Iris pigment epithelial cell (primary cell): Measurements from ENCODE around the gene ADRM1.

ENCODE experiments used
- DNase-seq: peaks from one replicate; pipeline ENCODE4 v3.0.0-alpha.2; 2011; ENCODE audit warnings: low read depth

ADRM1 gene

DNA sequence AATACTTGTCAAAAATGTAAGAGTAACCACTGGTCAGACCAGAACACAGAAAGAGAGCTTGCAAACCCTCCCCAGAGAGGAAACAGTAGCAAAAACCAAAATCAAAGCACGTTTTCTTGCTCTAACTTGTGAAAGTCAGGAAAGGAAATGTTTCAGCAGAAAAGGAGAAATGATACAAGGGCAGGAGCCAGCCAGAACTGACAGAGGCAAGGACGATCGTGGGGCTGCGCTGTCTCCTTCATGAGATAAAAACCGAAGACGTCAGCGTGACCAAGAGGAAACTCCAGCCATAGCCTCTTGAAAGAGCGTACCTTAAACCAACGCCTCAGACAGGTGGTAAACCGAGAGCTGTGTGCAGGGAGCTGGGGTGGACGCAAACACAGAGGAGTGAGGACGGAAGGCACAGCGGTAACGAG is 36.9 kb downstream of the ADRM1 start:
- no peak for DNase-seq

DNA sequence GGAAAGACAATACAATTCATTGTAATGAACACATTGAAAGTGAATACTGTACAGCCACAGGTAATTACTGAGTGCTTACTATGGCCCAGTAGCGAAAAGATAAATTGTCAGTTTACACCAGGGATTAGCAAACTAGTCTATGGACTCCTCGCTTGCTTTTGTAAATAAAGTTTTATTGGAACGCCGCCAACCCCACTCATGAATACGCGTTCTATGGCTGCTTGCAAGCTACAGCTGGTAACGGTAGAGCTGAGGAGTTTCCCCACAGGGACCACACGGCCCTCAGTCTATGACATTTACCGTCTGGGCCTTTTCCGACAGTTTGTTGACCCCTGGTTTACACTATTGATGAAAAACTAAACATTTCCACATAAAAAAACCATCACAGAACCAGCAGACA is 40.1 kb downstream of the ADRM1 start:
- no peak for DNase-seq

DNA sequence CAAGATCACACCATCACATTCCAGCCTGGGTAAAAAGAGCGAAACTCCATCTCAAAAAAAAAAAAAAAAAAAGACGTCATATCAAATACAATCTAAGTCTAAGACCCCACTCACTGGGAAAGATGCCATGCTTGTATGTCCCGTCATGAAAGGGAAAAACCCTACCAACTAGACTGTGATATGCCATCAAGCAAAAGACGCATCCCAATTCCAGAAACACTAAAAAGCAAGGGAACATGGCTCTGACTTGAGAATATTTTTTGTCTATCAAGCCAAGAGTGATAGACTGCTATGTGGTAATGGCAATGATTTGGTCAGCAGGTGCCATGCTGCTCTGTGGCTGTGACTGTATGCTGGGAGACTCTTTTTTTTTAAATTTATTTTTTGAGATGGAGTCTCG is 41.3 kb downstream of the ADRM1 start:
- DNase-seq, result no peak

DNA sequence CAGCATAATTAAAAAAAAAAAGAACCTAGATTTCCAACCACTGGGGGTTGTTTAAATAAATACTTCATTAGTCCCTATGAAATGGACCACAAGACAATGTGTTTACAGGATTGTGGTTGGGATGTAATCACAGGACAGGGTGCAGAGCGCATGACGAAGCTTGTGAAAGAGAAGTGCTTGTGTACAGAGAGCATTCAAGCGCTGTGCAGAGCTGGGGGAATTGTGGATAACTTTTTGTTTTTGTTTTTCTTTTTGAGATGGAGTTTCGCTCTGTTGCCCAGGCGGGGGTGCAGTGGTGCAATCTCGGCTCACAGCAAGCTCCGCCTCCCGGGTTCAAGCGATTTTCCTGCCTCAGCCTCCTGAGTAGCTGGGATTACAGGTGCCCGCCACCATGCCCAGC is 42.0 kb downstream of the ADRM1 start:
- DNase-seq, result peak; percentile 55

DNA sequence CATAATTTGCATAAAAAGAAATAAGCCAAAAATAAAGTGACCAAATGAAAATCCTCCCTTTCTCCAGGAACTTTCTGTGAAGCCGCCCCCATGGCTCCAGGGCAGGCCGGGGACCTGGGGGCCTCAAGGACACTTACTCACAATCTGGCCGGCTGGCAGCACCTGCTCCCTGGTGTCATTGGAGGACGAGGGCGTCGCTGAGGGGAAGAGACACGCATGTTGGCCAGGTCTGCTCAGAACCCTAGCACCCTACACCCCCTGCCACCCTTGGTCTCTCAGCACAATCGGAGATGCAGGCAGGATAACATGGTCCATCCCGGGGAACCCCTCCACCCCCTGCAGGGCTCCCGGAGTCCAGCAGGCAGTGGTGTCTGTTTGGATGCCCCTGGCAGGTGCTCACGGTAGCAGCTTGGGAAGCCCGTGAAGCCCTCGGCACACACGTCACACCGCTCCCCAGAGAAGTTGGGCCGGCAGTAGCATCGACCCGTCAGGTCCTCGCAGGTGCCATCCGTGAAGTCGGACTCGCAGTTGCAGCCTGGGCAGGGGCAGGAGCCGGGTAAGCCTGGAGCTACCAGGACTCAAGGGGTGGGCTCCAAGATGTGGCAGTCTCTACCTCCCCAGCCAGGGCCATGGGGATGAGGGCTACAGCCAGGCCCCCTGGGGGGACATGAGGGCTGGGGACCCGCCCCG is 43.0 kb downstream of the ADRM1 start:
- DNase-seq, result no peak

DNA sequence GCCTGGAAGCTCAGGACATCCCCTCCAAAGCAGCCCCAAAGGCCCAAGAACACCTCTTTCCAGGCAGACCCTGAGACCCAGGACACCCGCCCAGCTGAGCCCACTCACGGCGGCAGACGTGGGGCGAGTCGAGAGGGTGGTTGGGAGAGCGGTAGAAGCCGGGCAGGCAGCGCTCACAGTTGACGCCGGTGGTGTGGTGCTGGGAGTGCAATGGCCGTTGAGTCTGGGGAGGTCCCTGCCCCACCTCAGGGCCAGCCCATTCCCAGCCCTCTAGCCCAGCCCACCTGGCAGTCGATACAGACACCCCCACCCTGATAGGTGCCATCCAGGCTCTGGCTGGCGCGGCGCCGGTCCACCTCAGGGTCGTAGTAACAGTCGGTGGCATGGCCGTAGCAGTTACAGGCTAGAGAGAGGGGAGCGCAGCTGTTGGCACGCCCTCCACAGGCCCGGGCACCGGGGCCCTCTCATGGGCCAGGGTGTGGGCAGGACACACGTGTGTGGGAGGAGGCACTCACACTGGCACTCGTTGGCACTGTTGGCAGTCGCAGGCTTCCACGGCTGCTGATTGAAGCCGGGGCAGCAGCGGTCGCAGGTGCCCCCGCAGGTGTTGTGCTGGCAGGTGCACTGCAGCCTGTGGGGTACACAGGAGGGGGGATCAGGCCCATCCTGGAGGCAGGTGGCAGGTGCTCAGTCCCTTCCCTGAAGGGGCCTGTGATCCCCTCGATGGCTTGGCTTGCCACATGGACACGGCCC is 43.8 kb downstream of the ADRM1 start:
- no peak for DNase-seq

DNA sequence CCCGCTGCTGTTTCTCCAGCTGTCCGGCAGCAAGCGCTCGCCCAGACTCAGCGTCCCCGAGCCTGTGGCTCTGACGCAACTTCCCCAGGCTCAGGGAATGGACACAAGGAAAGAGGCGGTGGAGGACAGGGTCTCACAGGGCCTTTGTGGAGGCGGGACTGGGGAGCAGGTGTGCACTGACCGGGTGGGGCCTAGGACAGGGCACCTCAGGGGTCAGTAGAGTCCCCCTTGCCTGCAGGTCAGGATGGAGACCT is 44.3 kb downstream of the ADRM1 start:
- no peak for DNase-seq

DNA sequence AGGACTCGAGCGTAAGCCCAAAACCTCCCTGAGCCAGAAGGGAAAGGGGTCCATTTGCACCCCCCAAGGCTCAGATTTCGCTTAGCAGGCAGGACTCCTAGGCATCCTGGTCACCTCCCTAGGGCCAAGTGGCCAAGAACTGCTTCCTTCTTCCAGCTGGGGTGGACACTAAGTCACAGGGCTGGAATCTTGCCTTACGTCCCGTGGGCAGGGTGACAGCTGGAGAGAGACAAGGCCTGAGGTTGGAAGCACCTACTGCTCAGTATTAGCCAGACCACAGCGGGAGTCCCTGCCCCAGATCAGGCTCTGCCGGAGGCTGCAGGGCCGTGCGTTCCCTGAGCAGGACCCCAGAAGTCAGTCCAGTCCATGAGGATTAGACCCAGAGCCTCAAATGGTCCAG is 44.6 kb downstream of the ADRM1 start:
- DNase-seq, result no peak

DNA sequence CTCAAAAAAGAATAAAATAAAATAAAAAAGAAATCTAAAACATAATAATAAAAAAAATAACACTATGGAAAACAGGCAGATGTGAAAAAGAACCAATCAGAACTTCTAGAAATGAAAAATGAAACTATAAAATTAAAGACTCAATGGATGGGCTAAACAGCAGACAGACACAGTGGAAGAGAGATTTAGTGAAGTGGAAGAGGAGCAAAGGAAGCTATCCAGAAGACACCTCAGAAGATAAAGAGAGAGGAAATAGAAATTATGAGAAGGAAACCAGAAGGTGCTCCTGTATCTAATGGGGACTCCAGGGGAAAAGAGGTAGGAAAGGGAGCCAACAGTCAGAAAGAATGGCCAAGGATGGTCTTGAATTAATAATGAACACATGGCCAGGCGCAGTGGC is 45.8 kb downstream of the ADRM1 start:
- DNase-seq, result no peak

DNA sequence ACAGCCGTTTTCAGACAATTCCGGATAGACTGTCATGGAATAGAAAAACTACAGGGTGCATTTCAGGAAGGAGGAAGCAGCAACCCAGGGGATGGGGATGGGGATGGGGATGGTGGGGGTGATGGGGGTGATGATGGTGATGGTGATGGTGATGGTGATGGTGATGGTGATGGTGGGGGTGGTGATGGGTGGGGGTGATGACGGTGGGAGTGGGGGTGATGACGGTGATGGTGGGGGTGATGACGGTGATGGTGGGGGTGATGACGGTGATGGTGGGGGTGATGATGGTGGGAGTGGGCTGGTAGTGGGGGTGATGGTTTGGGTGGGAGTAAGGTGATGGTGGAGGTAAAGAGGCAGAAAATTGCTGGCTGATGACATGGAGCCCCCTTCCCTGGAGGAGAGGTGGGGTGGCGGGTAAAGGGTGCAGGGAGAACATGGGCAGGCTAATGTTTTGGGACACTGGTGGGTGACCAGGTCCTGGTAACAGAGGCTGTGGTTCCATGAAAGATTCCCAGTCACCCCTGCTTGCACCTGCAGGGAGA is 46.8 kb downstream of the ADRM1 start:
- DNase-seq, result no peak

DNA sequence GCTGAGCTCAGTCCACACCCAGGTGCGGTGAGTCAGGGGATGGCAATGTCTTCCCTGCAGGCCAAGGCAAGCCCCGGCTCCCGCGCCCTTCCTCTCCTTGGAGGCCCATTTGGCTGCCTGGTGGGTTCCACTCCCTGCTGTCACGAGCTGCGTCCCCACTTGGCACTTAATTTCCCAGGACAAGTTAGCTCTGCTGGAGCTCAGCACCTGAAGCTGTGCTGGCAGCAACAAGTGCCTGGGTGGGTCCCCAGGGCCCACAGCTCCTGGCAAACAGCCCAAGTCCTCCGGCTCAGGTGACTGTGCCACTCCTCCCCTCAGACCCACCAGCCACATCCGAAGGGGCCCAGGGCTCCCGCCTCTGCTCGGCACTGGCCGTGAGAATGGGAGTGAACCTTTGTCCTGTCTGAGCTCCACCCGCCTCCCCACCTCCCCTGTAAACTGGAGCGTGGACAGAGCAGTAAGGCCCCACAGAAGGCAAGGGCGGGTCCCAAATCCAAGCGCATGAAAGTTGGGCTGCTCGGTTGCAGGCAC is 47.4 kb downstream of the ADRM1 start:
- no peak for DNase-seq

DNA sequence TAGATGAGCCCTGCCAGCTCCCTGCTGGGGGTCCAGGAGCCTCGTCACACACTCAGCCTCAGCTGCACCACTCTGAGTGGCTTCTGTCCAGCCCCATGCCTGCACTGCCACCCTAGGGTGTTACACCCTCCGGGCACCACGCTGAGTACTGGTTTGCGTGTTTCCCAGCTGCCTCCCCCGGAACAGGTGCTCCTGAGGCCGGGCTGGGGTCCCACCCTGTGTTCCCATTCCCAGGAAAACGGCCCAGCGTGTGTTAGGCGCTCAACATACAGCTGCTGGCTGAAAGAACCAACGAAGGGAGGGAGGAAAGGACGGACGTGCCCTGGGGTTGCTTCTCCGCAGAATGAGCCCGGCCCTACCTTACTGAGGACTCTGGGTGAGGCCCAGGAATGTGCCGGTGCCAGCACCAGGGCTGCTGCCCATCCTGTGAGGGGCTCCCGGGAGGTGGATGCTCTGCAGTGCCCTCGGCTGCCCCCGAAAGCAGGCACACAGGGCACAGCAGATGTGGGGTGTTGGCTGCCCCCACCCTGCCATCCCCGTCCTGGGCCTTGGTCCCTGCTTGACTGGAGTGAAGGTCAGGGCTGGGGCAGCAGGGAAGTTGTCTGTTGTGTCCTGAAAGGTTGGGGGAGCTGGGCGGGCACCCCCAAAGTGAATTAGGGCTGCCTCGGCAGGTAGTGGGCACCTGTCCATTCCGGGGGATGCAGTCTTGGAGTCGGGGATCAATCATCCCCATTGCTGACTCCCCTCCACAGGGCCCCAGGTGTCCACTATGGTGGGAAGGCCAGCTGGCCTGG is 48.0 kb downstream of the ADRM1 start:
- DNase-seq, result no peak

DNA sequence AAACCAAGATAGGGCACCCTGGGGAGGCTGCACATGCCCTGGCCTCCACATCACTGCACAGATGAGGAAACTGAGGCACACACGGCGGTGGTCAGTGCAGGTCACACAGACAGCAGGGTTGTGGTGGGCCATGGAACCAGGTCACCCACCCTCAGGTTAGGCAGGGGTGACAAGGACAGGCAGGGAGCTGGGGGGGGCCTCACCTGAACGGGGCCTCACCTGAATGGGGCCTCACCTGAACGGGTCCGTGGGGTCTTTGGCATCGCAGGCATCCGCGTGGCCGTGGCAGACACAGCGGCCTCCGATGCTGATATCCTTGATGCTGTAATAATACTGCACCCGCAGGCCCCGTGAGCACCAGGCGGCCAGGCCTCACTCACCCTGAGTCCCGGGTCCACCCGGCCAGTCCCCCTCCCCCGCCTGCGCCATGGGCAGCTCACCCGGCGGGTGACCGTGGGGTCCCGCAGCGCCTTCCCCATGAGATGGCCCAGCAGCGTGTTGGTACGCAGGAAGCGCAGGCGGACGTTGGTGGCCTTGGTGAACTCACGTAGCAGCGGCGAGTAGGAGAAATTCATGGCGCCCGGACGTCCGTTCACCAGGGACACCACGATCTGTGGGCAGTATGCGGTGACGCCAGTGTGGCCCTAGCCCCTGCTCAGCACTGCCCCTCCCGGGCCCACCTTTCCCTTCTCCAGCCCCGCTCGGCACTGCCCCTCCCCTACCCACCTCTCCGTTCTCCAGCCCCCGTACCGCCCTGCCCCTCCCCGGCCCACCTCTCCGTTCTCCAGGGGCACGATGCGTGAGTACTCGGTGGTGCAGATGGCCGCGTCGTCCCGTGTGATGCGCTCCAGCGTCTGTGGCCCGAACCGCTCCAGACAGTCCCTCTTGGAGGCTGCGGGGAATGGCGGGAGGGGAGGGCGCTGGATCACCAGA is 48.9 kb downstream of the ADRM1 start:
- no peak for DNase-seq

DNA sequence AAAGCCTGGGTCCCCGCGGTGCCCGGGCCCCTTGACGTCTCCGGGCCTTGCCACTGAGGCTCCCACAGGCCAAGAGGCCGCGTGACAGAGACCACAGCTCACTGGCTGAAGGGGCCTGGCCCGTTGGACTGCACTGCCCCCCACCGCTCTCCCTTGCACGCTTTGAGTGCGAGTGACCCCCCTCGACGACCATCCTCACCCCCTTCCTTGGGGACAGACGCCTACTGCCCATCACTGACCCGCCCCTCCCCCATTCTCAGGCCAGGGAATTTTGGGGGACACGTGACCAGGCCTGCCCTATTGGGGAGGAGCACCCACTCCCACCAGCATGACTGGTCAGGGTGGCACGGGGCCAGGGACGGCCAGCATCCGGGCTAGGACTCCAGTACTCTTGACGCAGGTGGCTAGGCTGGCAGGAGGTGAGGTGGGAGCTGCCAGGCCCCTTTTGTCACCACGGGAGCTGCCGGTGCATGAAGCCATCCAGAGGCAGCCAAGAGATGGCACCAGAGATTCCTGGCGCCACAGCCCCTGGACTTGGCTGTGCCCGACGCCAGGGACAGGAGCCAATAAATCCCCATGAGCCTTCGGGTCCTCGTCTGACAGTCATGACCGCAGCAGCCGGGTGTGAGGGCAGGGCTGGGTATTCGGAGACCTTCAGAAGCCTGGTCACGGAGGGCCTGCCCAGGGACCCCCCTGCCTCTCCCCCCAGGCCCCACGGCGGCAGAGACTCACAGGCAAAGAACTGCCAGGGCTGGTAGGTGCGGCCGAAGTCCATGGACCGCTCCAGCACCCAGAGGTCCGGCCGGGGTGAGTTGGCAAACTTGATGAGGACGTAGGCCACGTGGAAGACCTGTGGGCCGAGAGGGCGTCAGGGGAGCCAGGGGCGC is 49.8 kb downstream of the ADRM1 start:
- DNase-seq, result no peak

DNA sequence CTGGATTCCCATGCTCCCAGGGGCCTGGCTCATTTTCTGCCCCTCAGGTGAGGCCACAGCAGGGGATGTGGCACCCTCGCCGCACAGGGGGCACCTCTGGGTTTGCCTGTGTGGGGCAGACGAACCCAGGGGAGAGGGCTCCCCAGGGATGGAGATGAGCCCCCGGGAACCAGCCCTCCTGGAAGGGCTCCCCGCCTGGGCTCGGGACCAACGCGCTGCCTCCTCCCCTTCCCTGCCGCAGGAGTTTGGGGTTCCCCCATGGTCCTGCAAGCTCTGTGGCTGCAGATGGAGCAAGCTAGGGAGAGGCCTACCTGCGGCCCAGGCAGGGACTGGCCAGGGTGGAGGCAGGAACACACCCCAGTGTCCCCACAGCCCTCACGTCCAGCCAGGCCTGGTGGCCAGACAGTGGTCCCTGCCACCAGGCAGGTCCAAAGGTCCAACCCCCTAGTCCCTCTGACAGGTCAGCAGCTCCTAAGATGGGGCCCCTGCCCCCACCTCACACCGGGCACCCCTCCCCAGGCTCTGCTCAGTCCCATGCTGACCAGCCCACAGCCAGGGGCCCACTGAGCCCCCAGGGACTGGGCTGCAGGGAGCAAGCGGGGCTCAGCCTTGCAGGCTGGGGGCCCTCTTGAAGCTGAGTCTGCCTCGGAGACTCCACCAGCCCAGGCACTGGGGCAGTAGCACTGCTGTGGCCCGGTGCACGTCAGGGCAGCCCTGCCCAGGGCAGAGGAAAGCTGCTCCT is 50.7 kb downstream of the ADRM1 start:
- DNase-seq, result no peak

DNA sequence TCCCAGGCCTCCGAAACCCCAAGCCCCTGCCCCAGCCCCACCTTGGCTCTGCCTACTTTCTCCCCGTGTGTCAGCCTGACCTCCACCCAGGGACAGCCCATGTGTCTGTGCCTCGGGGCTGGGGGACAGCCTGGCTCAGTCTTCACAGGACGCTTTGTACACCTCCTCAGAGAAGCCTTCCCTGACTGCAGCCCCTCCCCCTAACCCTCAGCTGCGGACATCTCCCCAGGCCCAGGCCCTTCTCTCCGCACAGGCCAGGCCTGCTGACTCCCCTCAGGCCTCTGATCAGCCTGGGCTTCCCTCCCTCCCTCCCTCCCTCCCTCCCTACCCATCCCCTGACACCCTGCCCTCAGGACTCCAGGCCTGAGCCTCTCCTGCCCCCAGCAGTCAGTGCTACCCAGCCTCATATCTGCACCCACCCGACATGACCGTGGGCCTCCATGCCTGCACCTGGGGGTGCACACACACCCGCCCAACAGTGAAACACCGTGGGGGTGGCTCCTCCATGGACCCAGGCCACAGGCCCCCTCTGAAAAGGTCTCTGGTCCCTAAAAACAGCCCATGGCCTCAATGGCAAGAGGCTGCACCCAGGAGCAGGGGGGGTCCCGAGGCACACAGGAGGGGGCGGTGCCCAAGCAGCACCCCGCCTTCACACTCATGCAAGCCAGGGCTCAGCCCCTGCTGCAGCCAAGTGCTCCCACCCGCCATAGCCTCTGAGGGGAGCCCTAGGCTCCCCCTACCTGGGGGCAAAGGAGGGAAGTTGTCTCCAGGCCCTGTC is 51.4 kb downstream of the ADRM1 start:
- no peak for DNase-seq

DNA sequence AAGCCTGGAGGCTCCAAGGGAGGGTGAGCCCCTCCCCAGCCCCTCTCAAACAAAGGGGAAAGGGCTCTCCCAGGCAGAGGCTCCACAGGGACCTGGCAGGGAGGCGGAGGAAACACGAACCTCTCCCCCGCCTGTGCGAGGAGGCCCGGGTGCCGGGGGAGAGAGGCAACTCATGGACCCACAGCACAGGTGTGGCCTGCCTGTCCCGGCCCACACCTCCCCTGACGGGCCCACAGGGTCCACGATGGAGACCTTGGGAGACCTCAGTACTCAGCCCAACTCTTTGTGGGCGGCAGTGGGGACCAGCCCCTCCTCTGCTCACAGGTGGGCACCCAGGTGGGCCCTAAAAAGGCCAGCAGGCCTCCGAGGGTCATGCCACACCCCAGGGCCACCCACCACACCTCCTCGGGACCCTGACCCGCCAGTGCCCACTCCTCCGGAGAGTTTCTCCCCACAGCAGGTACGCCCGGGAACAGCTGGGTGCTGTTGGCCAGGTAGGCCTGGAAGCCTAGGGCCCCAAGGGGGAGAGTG is 52.1 kb downstream of the ADRM1 start:
- no peak for DNase-seq

DNA sequence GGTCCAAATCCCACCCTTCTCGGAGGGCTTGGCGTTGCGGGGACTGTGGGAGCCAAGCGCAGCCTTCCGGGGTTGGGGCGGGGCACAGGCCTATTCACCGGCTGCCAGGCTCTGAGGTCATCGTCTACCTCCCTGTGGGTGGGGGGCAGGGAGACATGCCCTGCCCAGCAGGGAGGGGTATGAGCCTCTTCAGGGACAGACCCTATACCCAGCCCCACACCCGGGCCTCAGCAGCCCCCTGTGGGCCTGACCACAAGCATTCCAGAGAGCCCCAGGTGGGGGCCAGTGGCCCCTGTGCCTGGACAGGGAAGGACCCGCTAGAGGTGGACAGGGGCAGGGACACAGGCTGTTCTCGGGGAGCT is 52.7 kb downstream of the ADRM1 start:
- DNase-seq, result peak; percentile 43
